Stimulated activated naive CD4-positive, alpha-beta T cell (primary cell): ENCODE data around the gene DHX29.

Experiments used
- DNase-seq, 6 experiments: peaks; one replicate each; lab custom pipeline; 2025; lab: John Stamatoyannopoulos, UW

Gene DHX29

DNA sequence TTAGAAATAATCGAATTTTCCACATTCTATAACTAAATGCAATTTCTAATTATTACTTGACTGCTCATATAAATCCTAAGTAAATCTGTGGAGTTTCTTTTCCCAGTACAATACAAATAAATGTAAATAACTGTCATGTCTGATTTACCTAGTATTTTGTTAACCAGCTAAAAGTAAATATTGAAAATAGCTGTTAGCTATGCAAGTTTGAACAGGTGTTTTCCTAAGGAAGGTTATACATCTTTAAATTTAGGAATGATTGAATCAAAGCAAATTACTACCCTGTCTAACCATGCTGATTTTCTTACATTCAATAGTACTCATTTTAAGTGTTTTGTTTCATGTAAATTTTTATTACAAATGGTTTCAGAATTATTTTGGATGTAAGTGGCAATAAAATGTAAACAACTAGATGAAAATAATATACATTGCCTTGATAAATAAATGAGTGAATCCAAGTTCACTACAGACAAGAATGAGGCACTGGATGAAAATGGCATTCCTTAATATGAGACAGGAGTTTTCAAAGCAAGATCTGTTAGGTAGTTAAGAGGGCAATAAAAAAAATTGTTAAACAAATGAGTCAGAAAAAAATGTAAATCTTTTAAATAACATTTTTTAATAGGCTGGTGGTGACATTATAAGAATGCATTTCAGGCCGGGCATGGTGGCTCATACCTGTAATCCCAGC is 96.2 kb downstream of the DHX29 start:
- no peak for DNase-seq
